ENCODE results near the gene S1PR5. TPM values are rescaled to one million over a fixed set of nuclear protein-coding genes. Genes with fewer than 3 reads are reported as not detected.
A peak's percentile ranks its signal among the peaks of the same experiment; 100 is the strongest.

Gene S1PR5
- total and polyA plus RNA-seq, 9 of the 15 experiments (the other 6 are each of a cell fraction or from before 2014, with no cell fraction given): 0.03 to 0.54 (median 0.35) TPM; not detected in 4

GRCh38 chr19:10553087-10553667 lies 35.9 kb upstream of the S1PR5 start:
- Histone ChIP-seq H3K9ac (ENCODE audit: insufficient read depth in 1 of 2, low read depth in 2 of 2, low read length in 2 of 2) (no peak overlapping the region), H4K20me1 (replicated peaks; ENCODE audit: control insufficient read depth, insufficient read depth, low read length) (peaks cover 11% of the 10 kb centered on the region), H3K36me3 (ENCODE audit: control insufficient read depth, insufficient read depth, low read length) (peaks cover 94% of the 10 kb centered on the region), H3K4me2 (ENCODE audit: insufficient read depth, low read length) (no peak overlapping the region), H3K4me3 (no peak overlapping the region), H3K79me2 (ENCODE audit: control insufficient read depth, insufficient read depth, low read length) (peaks cover 7% of the 10 kb centered on the region), H3K9me1 (ENCODE audit: control insufficient read depth, insufficient read depth, low read length) (no peaks in the 10 kb centered on the region), H3K27ac (ENCODE audit: extremely low read depth, low read depth, low read length) (no peak overlapping the region), H2AFZ (ENCODE audit: low read depth, low read length) (no peak overlapping the region), H3K9me3 (replicated peaks; ENCODE audit: control insufficient read depth, insufficient read depth, low read depth, low read length) (peaks cover 3% of the 10 kb centered on the region), H3K27me3 (ENCODE audit: control insufficient read depth in 2 of 2, insufficient read depth in 2 of 2, low read length in 2 of 2) (no peaks in the 10 kb centered on the region), H3K4me1 (replicated peaks in 1 of 2; ENCODE audit: control insufficient read depth in 2 of 2, insufficient read depth in 2 of 2, low read length in 2 of 2) (peaks cover 0 to 26% of the 10 kb centered on the region in 2 experiments; a peak in 2 of 5 replicates)
- POLR2A ChIA-PET: interaction anchor here (0.5 to 2.0 kb wide), 10 partner anchors 8 to 136 kb away, joined by 3 to 10 read pairs (median 5); partner anchors contain the start of gene KRI1
- DNase-seq (ENCODE audit: extremely low read depth in 1 of 4, low spot score in 3 of 4) (no peak), ATAC-seq (peak; percentile 12), FAIRE-seq (no peak)
- BruUV-seq (replicated peaks): TSS peak; percentile 87
- in situ Hi-C loops (cut with MboI): no loop called here
- 87% methylated on average over 13 of the region's 13 CpGs for WGBS (ENCODE audit: insufficient coverage, low coverage, missing lambda C conversion rate)
- CTCF ChIA-PET (ENCODE audit: low intra/inter-chr PET ratio): no interaction called here
- intact Hi-C loops (cut with micrococcal nuclease): no loop called here
- TF ChIP-seq FOXP1 (CRISPR knock-in tag; IDR thresholded peaks at IDR 0.05) (no peak), SMAD1 (IDR thresholded peaks at IDR 0.05; ENCODE audit: low read depth, low read length, partially characterized antibody) (no peak), ZBTB7A (IDR thresholded peaks at IDR 0.05; ENCODE audit: borderline replicate concordance, control insufficient read depth, low read depth, low read length) (0 out of 2 replicates have a peak, but pooled peaks have one; percentile 26), ELK3 (CRISPR knock-in tag; IDR thresholded peaks at IDR 0.05) (no peak), TEAD4 (IDR thresholded peaks at IDR 0.05; ENCODE audit: low read length) (no peak), TEAD4 (CRISPR knock-in tag; IDR thresholded peaks at IDR 0.05; ENCODE audit: borderline replicate concordance) (no peak), RBM15 (IDR thresholded peaks at IDR 0.05; ENCODE audit: insufficient read depth, low read length) (no peak), CBX1 (IDR thresholded peaks at IDR 0.05; ENCODE audit: low read depth) (0 out of 2 replicates have a peak, but pooled peaks have one; percentile 12), TAF9B (IDR thresholded peaks at IDR 0.05; ENCODE audit: partially characterized antibody) (no peak), ETS2 (tag; IDR thresholded peaks at IDR 0.05; ENCODE audit: borderline replicate concordance, poor library complexity, severe bottlenecking) (no peak), ZNF766 (CRISPR knock-in tag; conservative IDR thresholded peaks at IDR 0.05) (no peak), PHTF2 (CRISPR knock-in tag; IDR thresholded peaks at IDR 0.05) (no peak), ZNF280B (CRISPR knock-in tag; IDR thresholded peaks at IDR 0.05) (no peak), XRCC3 (IDR thresholded peaks at IDR 0.05) (no peak), ARHGAP35 (IDR thresholded peaks at IDR 0.05; ENCODE audit: partially characterized antibody) (no peak), CAMTA2 (CRISPR knock-in tag; conservative IDR thresholded peaks at IDR 0.05) (no peak)
- TF ChIP-seq, protein P1, sequence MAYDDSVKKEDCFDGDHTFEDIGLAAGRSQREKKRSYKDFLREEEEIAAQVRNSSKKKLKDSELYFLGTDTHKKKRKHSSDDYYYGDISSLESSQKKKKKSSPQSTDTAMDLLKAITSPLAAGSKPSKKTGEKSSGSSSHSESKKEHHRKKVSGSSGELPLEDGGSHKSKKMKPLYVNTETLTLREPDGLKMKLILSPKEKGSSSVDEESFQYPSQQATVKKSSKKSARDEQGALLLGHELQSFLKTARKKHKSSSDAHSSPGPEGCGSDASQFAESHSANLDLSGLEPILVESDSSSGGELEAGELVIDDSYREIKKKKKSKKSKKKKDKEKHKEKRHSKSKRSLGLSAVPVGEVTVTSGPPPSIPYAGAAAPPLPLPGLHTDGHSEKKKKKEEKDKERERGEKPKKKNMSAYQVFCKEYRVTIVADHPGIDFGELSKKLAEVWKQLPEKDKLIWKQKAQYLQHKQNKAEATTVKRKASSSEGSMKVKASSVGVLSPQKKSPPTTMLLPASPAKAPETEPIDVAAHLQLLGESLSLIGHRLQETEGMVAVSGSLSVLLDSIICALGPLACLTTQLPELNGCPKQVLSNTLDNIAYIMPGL (CRISPR knock-in tag; IDR thresholded peaks at IDR 0.05): no peak
- TF ChIP-seq, protein P2, sequence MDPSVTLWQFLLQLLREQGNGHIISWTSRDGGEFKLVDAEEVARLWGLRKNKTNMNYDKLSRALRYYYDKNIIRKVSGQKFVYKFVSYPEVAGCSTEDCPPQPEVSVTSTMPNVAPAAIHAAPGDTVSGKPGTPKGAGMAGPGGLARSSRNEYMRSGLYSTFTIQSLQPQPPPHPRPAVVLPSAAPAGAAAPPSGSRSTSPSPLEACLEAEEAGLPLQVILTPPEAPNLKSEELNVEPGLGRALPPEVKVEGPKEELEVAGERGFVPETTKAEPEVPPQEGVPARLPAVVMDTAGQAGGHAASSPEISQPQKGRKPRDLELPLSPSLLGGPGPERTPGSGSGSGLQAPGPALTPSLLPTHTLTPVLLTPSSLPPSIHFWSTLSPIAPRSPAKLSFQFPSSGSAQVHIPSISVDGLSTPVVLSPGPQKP (CRISPR knock-in tag; IDR thresholded peaks at IDR 0.05): no peak

Measured in K562 (cell line).